Measurements from ENCODE around the gene ARHGEF10L. TPM values are rescaled to one million over a fixed set of nuclear protein-coding genes. Genes with fewer than 3 reads are reported as not detected.

ARHGEF10L gene
- total RNA-seq, 4 donors from 2014 or later: 72.7 to 177 (median 156) TPM

DNA sequence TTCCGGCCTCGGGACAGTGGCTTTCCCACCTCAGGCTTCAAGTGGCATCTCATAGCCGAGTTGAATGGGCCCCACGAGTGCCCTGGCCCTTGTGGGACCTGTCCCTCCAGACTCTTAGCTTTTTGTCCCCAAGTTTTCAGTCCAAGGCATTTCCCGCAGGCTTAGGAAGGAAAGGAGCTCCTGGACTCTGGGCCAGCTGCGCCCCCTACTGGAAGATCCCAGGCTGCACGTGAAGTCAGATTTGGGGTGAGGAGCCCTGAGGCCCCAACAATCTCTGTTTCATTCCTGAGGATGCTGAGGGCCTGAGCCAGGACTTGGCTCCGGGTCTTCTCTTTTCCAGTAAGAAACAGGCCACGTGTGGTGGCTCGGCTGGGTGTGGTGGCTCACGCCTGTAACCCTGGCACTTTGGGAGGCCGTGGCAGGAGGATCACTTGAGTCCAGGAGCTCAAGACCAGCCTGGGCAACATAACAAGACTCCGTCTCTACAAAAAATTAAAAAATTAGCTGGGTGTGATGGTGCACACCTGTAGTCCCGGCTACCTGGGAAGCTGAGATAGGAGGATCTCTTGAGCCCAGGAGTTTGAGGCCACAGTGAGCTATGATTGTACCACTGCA is 67.4 kb downstream of the ARHGEF10L start:
- H3K4me1 ChIP-seq: peaks cover 0 to 5% (median 0%) of the 10 kb centered on the region in 4 donors
- no peak overlapping the region for H3K4me3 ChIP-seq
- TF ChIP-seq CTCF (IDR thresholded peaks at IDR 0.05): peak; percentile 62 to 89 (median 82)
- no peak for TF ChIP-seq POLR2A (IDR thresholded peaks at IDR 0.05)
- H3K27me3 ChIP-seq: no peaks in the 10 kb centered on the region
- no peak overlapping the region for H3K27ac ChIP-seq
- H3K9me3 ChIP-seq: no peaks in the 10 kb centered on the region
- DNase-seq: peak; percentile 54 to 87 (median 79)
- peaks cover 0 to 35% (median 0%) of the 10 kb centered on the region in 3 donors for H3K36me3 ChIP-seq

- no peak for DNase-seq
- Histone ChIP-seq H3K27ac (no peak overlapping the region), H3K4me1 (no peaks in the 10 kb centered on the region), H3K36me3 (peaks cover 0 to 38% (median 0%) of the 10 kb centered on the region in 3 donors), H3K27me3 (no peaks in the 10 kb centered on the region), H3K4me3 (no peak overlapping the region), H3K9me3 (no peaks in the 10 kb centered on the region)
- TF ChIP-seq POLR2A (IDR thresholded peaks at IDR 0.05) (no peak), CTCF (IDR thresholded peaks at IDR 0.05) (no peak)
These were observed 68.4 kb downstream of the ARHGEF10L start for GRCh38 chr1:17607644-17608581.

DNA sequence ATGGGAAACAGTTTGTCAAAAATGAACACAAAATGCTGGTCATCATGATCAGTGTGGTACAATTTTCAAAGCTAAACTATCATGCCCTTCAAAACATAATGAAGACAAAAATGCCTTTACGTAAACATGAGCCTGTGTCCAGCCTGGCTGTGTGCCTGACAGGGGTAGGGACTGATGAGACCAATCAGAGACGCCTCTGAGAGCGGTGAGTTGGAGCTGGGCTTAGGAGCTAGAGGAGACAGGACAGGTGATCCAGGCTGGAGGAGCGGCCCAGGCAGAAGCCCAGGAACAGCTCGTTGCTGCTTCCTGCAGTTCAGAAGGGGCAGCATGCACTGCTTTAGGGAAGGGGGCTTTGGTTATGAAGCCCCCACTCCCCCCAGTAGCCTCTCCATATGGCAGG is 70.0 kb downstream of the ARHGEF10L start:
- TF ChIP-seq CTCF (IDR thresholded peaks at IDR 0.05): no peak
- no peak for TF ChIP-seq POLR2A (IDR thresholded peaks at IDR 0.05)
- Histone ChIP-seq H3K4me1 (no peaks in the 10 kb centered on the region), H3K9me3 (no peaks in the 10 kb centered on the region), H3K4me3 (no peak overlapping the region), H3K27ac (no peak overlapping the region), H3K36me3 (peaks cover 0 to 43% (median 0%) of the 10 kb centered on the region in 3 donors), H3K27me3 (no peaks in the 10 kb centered on the region)
- no peak for DNase-seq

GRCh38 chr1:17610085-17610484 is 70.6 kb downstream of the ARHGEF10L start:
- no peak for TF ChIP-seq POLR2A (IDR thresholded peaks at IDR 0.05)
- TF ChIP-seq CTCF (IDR thresholded peaks at IDR 0.05): no peak
- no peak for DNase-seq
- Histone ChIP-seq H3K27me3 (no peaks in the 10 kb centered on the region), H3K9me3 (no peaks in the 10 kb centered on the region), H3K4me3 (no peak overlapping the region), H3K4me1 (no peaks in the 10 kb centered on the region), H3K27ac (no peak overlapping the region), H3K36me3 (peaks cover 0 to 47% (median 0%) of the 10 kb centered on the region in 3 donors)

- DNase-seq: no peak
- H3K36me3 ChIP-seq: peaks cover 0 to 52% (median 0%) of the 10 kb centered on the region in 3 donors
- H3K27me3 ChIP-seq: no peaks in the 10 kb centered on the region
- no peak overlapping the region for H3K27ac ChIP-seq
- no peak overlapping the region for H3K4me3 ChIP-seq
- no peaks in the 10 kb centered on the region for H3K9me3 ChIP-seq
- TF ChIP-seq CTCF (IDR thresholded peaks at IDR 0.05) (no peak), POLR2A (IDR thresholded peaks at IDR 0.05) (no peak)
- no peaks in the 10 kb centered on the region for H3K4me1 ChIP-seq
These were observed 71.2 kb downstream of the ARHGEF10L start for GRCh38 chr1:17610713-17611112.

All from Peyer's patch (tissue), 4 donors.